Measurements from ENCODE around the gene CPE.

GRCh38 chr4:165381821-165382373 is 3.1 kb downstream of the CPE start:
- no peak for TF ChIP-seq CTCF (IDR thresholded peaks at IDR 0.05; ENCODE audit: low read length)
- no peak for TF ChIP-seq EZH2phosphoT487 (IDR thresholded peaks at IDR 0.05; ENCODE audit: low read length)
